Liver (tissue), 3 donors: ENCODE measurements around the gene TNFAIP3.

Source experiments
- GABPA ChIP-seq, 2 donors: IDR thresholded peaks in 1 of 2; conservative IDR thresholded peaks in 1 of 2; 2 replicates each; pipeline ENCODE4 v1.6.1; 2016; ENCODE audit warnings: antibody characterized with exemption in 2 of 2, mild to moderate bottlenecking in 1 of 2, moderate library complexity in 1 of 2
- TAF1 ChIP-seq: conservative IDR thresholded peaks from 2 replicates; pipeline ENCODE4 v1.6.1; 2016; ENCODE audit warnings: antibody characterized with exemption, mild to moderate bottlenecking
- YY1 ChIP-seq: IDR thresholded peaks from 2 replicates; pipeline ENCODE4 v1.6.1; 2016; ENCODE audit warnings: antibody characterized with exemption, mild to moderate bottlenecking
- TF ChIP-seq, protein P1 (sequence below): fragments of 150-350 bp; IDR thresholded peaks from 2 replicates; pipeline ENCODE4 v1.5.1; 2017; ENCODE audit warnings: improper control_type of control experiment, low read depth, low read length; ENCODE audit not compliant: missing input control
- TF ChIP-seq, protein P2 (sequence below): IDR thresholded peaks from 2 replicates; pipeline ENCODE4 v1.6.1; 2016; ENCODE audit warnings: antibody characterized with exemption
- donor health status: healthy.
- donor health status: healthy.

DNA sequence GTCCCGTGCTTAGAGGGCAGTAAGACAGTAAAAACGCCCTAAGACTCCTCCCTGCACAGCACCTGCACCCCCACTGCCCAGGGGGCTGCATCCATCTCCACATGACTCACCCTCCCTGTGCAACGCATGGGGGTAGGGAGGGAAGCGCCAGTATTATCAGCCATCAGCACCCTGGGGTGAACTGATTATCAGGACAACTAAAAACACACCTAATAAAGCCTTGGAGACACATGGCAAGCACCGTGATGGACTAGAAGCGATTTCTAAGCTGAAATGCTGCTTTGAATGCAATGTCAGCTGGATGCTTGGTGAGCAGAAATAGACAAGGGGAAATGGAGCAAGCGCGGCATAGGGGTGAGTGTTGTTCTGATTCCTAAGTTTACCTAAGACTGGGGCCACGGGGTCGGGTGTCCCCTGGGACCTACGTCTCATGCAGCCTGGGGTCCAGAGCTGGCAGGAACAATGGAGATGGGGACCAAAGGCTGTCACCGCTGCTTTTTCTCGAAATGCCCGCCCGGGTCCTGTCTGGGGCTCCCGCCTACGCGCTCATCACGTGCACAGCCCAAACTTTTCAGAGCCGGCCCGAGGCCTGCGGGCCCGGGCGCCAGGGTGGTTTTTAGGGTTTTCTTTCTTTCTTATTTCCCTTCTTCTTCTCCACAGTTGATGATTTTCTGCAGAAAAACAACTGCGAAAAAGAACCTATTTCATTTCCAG is 702 bp upstream of the TNFAIP3 start:
- TF ChIP-seq, protein P1, sequence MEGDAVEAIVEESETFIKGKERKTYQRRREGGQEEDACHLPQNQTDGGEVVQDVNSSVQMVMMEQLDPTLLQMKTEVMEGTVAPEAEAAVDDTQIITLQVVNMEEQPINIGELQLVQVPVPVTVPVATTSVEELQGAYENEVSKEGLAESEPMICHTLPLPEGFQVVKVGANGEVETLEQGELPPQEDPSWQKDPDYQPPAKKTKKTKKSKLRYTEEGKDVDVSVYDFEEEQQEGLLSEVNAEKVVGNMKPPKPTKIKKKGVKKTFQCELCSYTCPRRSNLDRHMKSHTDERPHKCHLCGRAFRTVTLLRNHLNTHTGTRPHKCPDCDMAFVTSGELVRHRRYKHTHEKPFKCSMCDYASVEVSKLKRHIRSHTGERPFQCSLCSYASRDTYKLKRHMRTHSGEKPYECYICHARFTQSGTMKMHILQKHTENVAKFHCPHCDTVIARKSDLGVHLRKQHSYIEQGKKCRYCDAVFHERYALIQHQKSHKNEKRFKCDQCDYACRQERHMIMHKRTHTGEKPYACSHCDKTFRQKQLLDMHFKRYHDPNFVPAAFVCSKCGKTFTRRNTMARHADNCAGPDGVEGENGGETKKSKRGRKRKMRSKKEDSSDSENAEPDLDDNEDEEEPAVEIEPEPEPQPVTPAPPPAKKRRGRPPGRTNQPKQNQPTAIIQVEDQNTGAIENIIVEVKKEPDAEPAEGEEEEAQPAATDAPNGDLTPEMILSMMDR = no peak
- no peak for TF ChIP-seq TAF1
- TF ChIP-seq, protein P2, sequence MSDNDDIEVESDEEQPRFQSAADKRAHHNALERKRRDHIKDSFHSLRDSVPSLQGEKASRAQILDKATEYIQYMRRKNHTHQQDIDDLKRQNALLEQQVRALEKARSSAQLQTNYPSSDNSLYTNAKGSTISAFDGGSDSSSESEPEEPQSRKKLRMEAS = no peak
- peak; percentile 25 for TF ChIP-seq YY1
- no peak for TF ChIP-seq GABPA (IDR thresholded peaks at IDR 0.05 in 1 of 2, conservative IDR thresholded peaks at IDR 0.05 in 1 of 2)
